HG02852 (cell line): ENCODE measurements around the gene MYH11.

ENCODE experiments used
- ATAC-seq: cut with Tn5 transposase; IDR thresholded peaks from one replicate; pipeline ENCODE4 v1.9.1; 2021; ENCODE audit warnings: mild to moderate bottlenecking, moderate library complexity; ENCODE audit not compliant: unreplicated experiment

The MYH11 gene

GRCh38 chr16:15856901-15857698, at the start of gene MYH11:
TSS of gene MYH11 (minus strand) at chr16:15857028. CDS start at chr16:15838252, 18,776 bp downstream.
- no peak for ATAC-seq

- ATAC-seq = no peak
Observed at GRCh38 chr16:15906439-15906838, 49.6 kb upstream of the MYH11 start.

DNA sequence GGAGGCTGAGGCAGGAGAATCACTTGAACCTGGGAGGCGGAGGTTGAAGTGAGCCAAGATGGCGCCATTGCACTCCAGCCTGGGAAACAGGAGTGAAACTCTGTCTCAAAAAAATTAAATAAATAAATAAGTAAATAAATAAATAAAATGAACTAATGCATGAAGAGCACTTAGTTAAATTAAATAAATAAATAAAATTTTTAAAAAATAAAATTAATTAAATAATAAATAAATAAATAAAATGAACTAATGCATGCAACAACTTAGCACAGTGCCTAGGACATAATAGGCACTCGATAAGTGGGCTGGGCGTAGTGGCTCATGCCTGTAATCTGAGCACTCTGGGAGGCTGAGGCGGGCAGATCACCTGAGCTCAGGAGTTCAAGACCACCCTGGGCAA, 47.1 kb upstream of the MYH11 start:
- ATAC-seq = no peak

- ATAC-seq = no peak
Observed at GRCh38 chr16:15900901-15901500, 44.2 kb upstream of the MYH11 start.

- ATAC-seq = no peak
Observed at GRCh38 chr16:15900357-15900756, 43.5 kb upstream of the MYH11 start.

- ATAC-seq = peak; percentile 70
Observed at GRCh38 chr16:15899538-15900100, 42.8 kb upstream of the MYH11 start.

DNA sequence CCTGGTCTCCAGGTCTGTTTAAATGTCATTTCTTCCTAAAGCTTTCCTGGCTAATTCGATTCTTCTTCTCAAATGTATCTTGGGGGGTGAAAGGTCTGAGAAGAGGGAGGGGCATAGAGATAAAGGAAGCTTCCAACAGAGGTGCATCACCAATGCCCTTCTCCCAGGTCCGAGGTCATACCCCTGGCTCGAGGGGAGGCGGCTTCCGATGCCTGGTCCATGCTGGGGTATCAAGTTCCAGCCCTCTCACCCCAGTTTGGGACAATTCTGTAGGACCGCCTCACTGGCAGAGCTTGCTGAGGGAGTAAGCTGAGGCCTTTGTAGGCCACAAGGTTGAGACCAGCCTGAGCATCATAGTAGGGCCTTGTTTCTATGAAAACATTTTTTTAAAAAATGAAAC, 41.8 kb upstream of the MYH11 start:
- ATAC-seq = no peak

- peak; percentile 74 for ATAC-seq
Observed at GRCh38 chr16:15897834-15898254, 41.0 kb upstream of the MYH11 start.

GRCh38 chr16:15897121-15897780, 40.4 kb upstream of the MYH11 start:
- no peak for ATAC-seq

GRCh38 chr16:15894571-15895374, 37.9 kb upstream of the MYH11 start:
- no peak for ATAC-seq

DNA sequence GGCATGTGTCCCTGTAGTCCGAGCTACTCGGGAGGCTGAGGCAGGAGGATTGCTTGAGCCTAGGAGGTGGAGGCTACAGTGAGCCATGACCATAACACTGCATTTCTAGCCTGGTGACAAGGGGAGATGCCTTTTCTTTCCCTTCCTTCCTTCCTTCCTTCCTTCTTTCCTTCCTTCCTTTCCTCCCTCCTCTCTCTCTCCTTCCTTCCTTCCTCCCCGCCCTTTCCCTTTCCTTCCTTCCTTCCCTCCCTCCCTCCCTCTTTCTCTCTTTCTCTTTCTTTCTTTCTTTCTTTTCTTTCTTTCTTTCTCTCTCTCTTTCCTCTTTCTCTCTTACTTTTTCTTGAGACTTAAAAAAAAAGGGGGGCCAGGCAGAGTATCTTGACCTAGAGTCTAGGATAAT, 34.7 kb upstream of the MYH11 start:
- no peak for ATAC-seq

DNA sequence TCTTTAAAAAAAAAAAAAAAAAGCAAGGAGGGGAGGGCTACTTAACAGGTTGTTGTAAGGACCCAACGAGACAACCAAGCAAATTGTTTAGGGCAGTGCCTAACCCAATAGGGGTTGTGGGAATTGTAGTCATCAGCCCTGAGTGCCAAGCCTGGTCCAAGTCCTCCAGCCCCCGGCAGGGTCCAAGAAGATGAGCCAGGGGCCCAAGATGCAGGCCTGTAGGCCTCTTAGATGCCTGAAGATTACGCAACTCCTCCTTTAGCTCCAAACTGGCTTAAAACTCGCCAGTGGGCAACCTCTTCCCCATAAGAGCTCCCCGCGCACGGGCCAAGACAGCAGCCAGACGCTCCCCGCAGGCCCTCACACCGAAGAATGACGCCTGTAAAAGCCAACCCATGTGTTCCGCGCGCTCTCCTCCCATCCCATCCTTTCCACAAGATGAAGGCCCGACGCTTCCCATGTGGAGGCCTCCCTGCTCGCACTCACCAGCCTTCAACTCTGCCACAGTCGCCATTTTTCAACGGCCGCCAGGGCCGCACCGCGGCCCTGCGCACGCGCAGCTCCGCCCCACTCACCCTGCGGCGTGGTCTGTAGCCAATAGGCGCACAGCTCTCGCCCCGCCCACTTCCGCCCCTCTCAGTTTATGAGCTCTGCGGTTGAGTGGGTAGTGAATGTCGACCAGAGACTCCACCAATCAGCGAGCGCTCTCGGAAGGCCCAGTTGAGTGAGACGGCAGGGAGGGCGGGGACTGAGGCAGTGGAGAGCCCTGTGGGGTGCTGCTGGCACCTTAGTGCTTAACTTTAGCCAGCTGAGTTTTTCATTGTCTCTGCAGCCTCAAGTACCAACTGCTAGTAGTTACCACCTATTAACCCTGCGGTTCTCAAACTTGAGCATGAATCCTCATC, 31.5 kb upstream of the MYH11 start, which contains the start of gene CEP20:
CEP20 (minus strand) TSS at position 532 of the 905 bp plus-strand sequence; CDS start at position 514, 18 bp downstream.
- ATAC-seq = peak; percentile 98

- ATAC-seq = no peak
Observed at GRCh38 chr16:15887283-15887682, 30.5 kb upstream of the MYH11 start.

DNA sequence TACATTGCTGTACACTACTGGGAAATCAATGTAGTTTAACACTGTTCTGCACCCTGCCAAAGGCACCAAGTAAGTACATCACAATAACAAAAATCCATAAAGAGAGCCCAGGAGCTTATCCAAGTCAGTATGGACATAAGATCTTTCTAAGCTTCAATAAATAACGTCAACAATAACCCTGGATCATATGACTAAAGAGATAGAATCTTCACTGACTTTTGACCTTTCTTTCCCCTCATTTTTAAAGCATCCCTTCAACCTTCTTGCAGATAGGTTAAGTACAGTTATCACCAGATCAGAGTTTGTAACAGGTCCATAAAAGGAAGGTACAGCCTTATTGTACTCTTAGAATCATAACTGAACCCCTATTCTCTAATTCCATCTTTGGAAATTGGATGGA, 29.2 kb upstream of the MYH11 start:
- no peak for ATAC-seq

DNA sequence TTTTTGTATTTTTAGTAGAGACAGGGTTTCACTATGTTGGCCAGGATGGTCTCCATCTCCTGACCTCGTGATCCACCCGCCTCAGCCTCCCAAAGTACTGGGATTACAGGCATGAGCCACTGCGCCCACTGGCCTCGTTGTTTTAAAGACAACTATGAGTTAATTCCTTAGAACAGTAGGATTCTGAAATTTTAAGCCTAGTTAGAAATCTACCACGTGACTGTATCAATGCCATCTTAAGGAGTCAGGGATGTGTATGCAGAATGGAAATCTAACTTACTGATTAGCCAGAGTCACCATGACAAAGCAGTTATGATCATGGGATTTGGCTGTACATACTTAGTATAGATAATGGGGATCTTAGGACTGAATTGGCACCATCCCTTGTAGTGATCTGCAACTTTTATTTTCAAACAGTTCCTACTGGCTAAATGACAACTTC, 28.8 kb upstream of the MYH11 start:
- ATAC-seq = no peak

DNA sequence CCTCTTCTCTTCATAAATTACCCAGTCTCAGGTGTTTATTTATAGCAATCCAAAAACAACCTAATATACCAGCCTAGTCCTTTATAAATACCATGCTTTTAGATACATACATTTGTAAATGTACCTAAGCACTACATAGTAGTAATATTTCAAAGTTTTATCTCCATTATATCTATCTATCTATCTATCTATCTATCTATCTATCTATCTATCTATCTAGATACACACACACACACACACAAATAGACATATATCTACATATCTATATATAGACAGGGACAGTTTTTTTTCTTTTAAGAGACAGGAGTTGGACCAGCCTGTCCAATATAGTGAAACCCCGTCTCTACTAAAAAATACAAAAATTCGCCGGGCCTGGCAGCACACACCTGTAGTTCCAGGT, 25.7 kb upstream of the MYH11 start:
- no peak for ATAC-seq

- no peak for ATAC-seq
Observed at GRCh38 chr16:15881794-15882379, 25.1 kb upstream of the MYH11 start.

GRCh38 chr16:15880434-15881308, 23.8 kb upstream of the MYH11 start:
- ATAC-seq = no peak
